Peyer's patch (tissue), 4 donors: ENCODE results near the gene PLXNA2.

Experiments used
- POLR2A ChIP-seq, 2 donors: fragments of 450-650 bp; IDR thresholded peaks; one replicate each; pipeline ENCODE4 v1.5.1; 2017; ENCODE audit warnings: antibody characterized with exemption in 2 of 2, mild to moderate bottlenecking in 2 of 2, moderate library complexity in 2 of 2
- TF ChIP-seq, protein P1 (sequence below), 6 experiments: fragments of 450-650 bp in 4 of 6; fragments of 200-600 bp in 2 of 6; sonication (generic) in 1 of 6; IDR thresholded peaks; one replicate each; pipeline ENCODE4 v1.5.1; 2017 to 2019; ENCODE audit warnings: antibody characterized with exemption in 6 of 6, mild to moderate bottlenecking in 3 of 6, moderate library complexity in 1 of 6

DNA sequence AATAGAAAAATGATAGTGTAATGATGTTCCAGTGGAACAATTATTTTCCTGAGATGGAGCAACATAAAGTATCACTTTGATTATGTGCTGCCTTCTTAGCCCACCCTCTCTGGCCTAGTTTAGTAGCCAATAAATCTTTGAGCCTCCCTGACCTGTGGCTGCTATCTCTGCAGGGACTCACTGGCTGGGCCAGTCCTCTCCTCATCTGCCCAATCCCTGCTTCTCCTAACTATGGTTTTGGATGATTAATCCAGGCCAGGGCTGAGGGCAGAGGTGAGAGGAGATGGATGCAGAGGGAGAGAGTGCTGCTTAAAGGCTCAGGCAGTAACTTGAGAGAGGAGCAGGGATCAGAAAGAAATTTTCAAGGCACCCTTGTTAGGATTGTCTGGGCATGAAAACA, 244.2 kb downstream of the PLXNA2 start:
- TF ChIP-seq POLR2A (IDR thresholded peaks at IDR 0.05): no peak
- TF ChIP-seq, protein P1, sequence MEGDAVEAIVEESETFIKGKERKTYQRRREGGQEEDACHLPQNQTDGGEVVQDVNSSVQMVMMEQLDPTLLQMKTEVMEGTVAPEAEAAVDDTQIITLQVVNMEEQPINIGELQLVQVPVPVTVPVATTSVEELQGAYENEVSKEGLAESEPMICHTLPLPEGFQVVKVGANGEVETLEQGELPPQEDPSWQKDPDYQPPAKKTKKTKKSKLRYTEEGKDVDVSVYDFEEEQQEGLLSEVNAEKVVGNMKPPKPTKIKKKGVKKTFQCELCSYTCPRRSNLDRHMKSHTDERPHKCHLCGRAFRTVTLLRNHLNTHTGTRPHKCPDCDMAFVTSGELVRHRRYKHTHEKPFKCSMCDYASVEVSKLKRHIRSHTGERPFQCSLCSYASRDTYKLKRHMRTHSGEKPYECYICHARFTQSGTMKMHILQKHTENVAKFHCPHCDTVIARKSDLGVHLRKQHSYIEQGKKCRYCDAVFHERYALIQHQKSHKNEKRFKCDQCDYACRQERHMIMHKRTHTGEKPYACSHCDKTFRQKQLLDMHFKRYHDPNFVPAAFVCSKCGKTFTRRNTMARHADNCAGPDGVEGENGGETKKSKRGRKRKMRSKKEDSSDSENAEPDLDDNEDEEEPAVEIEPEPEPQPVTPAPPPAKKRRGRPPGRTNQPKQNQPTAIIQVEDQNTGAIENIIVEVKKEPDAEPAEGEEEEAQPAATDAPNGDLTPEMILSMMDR (IDR thresholded peaks at IDR 0.05): no peak
